Gastroesophageal sphincter (tissue), 4 donors: ENCODE measurements around the gene SLC2A1. TPM values are rescaled to one million over a fixed set of nuclear protein-coding genes. Genes with fewer than 3 reads are reported as not detected.

ENCODE experiments used
- ATAC-seq: fragments of 150-250 bp; one replicate; pipeline ENCODE4 v1.9.1; 2016; ENCODE audit warnings: mild to moderate bottlenecking, moderate library complexity
- H3K27ac ChIP-seq, 4 donors: fragments of 200-600 bp; sonication (generic) in 3 of 4; 1 replicate in 3 of 4; 2 replicates in 1 of 4; pipeline ENCODE4 v1.5.1; 2016 to 2019
- H3K27me3 ChIP-seq: fragments of 200-600 bp; sonication (generic); one replicate; pipeline ENCODE4 v1.5.1; 2019
- H3K36me3 ChIP-seq, 2 donors: fragments of 200-600 bp; sonication (generic); one replicate each; pipeline ENCODE4 v1.5.1; 2019; ENCODE audit warnings: control low read depth in 1 of 2
- H3K4me1 ChIP-seq, 3 donors: fragments of 200-600 bp; sonication (generic); 1 replicate in 2 of 3; 2 replicates in 1 of 3; pipeline ENCODE4 v1.5.1; 2016 to 2019; ENCODE audit warnings: control low read depth in 2 of 3
- H3K4me3 ChIP-seq, 2 donors: fragments of 200-600 bp; sonication (generic); one replicate each; pipeline ENCODE4 v1.5.1; 2019; ENCODE audit warnings: mild to moderate bottlenecking in 1 of 2, moderate library complexity in 1 of 2
- H3K9me3 ChIP-seq, 3 donors: fragments of 200-600 bp; sonication (generic); one replicate each; pipeline ENCODE4 v1.5.1; 2017 to 2019; ENCODE audit warnings: control low read depth in 2 of 3
- EP300 ChIP-seq: sonication (generic); formaldehyde crosslinking; IDR thresholded peaks from one replicate; pipeline ENCODE4 v1.6.1; 2017; ENCODE audit warnings: antibody characterized with exemption, mild to moderate bottlenecking
- POLR2A ChIP-seq, 2 donors: fragments of 450-650 bp; IDR thresholded peaks; one replicate each; pipeline ENCODE4 v1.6.1; 2017; ENCODE audit warnings: antibody characterized with exemption in 2 of 2, mild to moderate bottlenecking in 2 of 2, moderate library complexity in 1 of 2
- POLR2AphosphoS5 ChIP-seq: sonication (generic); formaldehyde crosslinking; IDR thresholded peaks from one replicate; pipeline ENCODE4 v1.6.1; 2017; ENCODE audit warnings: antibody characterized with exemption
- WGBS, 2 donors: methylation state at CpG; one replicate each; pipeline ENCODE4 v1.1.5; 2018; ENCODE audit warnings: low coverage in 1 of 2; 5-methylcytosine and 5-hydroxymethylcytosine counted together
- total RNA-seq, 4 donors: library from RNA; depleted of rRNA; stranded (reverse); fragments of >200 nt; gene quantifications; one replicate each; pipeline ENCODE4 v1.1.0, GENCODE V29; 2016
- TF ChIP-seq, protein P1 (sequence below), 4 experiments: fragments of 200-600 bp in 2 of 4; fragments of 450-650 bp in 2 of 4; sonication (generic) in 1 of 4; IDR thresholded peaks; one replicate each; pipeline ENCODE4 v1.5.1; 2017 to 2019; ENCODE audit warnings: antibody characterized with exemption in 4 of 4, mild to moderate bottlenecking in 2 of 4, moderate library complexity in 2 of 4

Gene SLC2A1
- total RNA-seq, 4 donors from 2014 or later = 23.5 to 106 (median 45.9) TPM

DNA sequence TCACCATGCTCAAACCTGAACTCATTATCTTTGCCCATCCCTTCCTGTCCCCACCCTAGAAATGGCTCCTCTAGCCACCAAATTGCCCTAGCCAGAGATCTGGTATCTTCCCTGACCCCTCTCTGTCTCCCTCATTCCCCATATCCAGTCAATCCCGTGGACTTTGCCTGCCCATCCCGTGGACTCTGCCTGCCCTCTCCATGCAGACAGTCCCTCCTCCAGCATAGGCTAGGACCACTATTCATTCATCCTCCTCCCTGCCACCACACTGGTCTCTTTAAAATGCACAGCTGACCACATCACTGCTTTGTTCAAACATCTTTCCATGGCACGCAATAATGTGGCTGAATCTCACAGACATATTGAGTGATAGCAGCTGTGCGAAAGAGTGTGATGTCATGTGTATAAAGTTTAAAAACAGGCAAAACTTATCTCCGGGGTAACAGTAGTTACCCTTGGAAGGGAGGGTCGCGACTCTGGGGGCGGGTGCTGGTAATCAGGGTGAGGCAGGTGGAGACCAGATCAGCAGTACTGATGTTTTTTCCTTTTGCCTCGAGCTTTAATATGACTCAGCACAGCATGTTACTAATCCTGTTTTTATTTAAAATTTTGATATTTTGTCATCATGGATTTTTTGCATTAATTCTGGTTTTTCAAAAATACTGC is 4.8 kb upstream of the SLC2A1 start:
- H3K27me3 ChIP-seq = no peaks in the 10 kb centered on the region
- no peaks in the 10 kb centered on the region for H3K9me3 ChIP-seq
- H3K4me3 ChIP-seq = no peak overlapping the region
- TF ChIP-seq EP300 (no peak), POLR2AphosphoS5 (peak; percentile 17), POLR2A (IDR thresholded peaks at IDR 0.05) (no peak)
- ATAC-seq = no peak
- H3K27ac ChIP-seq = peak overlapping the region in 3 of 4 donors; percentile 74 to 91 (median 78)
- H3K36me3 ChIP-seq = no peaks in the 10 kb centered on the region
- WGBS, 2 donors = 5 to 9% methylated on average over 5 to 7 of the region's 9 CpGs
- peaks cover 0 to 48% (median 13%) of the 10 kb centered on the region in 3 donors for H3K4me1 ChIP-seq

DNA sequence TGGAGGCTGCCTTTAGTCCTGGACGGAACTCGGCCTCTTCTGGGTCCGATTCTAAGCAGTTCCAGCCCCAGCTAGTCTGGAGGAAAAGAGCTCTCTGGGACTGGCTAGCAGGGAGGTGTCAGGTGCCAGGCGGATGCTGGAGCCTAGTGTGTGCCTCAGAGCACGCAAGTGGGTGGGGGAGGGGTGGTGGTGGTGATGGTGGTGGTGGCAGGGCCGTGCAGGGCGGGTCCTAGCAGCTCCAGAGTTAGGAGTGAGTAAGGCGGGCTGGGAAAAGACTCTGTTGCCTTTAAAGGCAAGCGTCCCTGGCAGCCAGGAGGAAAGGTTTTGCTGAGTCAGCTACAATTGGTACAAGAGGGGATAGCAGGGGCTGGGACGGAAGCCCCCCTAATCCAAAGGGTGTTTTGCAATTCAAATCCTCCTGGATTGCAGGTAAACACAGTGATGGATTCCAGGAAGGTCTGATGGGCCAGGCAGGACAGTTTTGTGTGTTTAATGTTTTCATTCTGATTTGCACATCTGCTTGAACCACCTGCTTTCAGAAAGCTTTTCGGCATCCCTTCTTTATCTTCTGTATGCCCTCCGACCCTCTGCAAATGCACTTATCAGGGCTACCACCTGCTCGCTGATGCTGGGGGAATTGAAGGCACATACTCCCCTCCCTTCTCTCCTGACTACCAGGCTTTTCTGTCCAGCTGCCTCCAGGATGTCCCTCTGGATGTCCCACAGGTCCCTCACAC is 4.1 kb upstream of the SLC2A1 start:
- peaks cover 0 to 49% (median 13%) of the 10 kb centered on the region in 3 donors for H3K4me1 ChIP-seq
- no peaks in the 10 kb centered on the region for H3K27me3 ChIP-seq
- no peaks in the 10 kb centered on the region for H3K36me3 ChIP-seq
- no peak overlapping the region for H3K4me3 ChIP-seq
- H3K27ac ChIP-seq = peak overlapping the region; percentile 45 to 91 (median 76)
- H3K9me3 ChIP-seq = no peaks in the 10 kb centered on the region
- TF ChIP-seq, protein P1, sequence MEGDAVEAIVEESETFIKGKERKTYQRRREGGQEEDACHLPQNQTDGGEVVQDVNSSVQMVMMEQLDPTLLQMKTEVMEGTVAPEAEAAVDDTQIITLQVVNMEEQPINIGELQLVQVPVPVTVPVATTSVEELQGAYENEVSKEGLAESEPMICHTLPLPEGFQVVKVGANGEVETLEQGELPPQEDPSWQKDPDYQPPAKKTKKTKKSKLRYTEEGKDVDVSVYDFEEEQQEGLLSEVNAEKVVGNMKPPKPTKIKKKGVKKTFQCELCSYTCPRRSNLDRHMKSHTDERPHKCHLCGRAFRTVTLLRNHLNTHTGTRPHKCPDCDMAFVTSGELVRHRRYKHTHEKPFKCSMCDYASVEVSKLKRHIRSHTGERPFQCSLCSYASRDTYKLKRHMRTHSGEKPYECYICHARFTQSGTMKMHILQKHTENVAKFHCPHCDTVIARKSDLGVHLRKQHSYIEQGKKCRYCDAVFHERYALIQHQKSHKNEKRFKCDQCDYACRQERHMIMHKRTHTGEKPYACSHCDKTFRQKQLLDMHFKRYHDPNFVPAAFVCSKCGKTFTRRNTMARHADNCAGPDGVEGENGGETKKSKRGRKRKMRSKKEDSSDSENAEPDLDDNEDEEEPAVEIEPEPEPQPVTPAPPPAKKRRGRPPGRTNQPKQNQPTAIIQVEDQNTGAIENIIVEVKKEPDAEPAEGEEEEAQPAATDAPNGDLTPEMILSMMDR (IDR thresholded peaks at IDR 0.05) = no peak
- no peak for TF ChIP-seq POLR2AphosphoS5
- ATAC-seq = peak; percentile 31
- 16 to 24% methylated on average over 6 to 7 of the region's 13 CpGs for WGBS, 2 donors

GRCh38 chr1:42961312-42962091 is 2.8 kb upstream of the SLC2A1 start:
- H3K9me3 ChIP-seq = no peaks in the 10 kb centered on the region
- H3K4me3 ChIP-seq = no peak overlapping the region
- H3K4me1 ChIP-seq = peaks cover 0 to 62% (median 18%) of the 10 kb centered on the region in 3 donors
- peak overlapping the region; percentile 45 to 91 (median 76) for H3K27ac ChIP-seq
- no peaks in the 10 kb centered on the region for H3K27me3 ChIP-seq
- WGBS, 2 donors = 17 to 80% methylated on average over 1 to 5 of the region's 6 CpGs
- no peaks in the 10 kb centered on the region for H3K36me3 ChIP-seq
- ATAC-seq = no peak
- TF ChIP-seq POLR2AphosphoS5 (no peak), POLR2A (IDR thresholded peaks at IDR 0.05) (no peak), EP300 (no peak)
- TF ChIP-seq, protein P1 (IDR thresholded peaks at IDR 0.05) = no peak

GRCh38 chr1:42960566-42961311 is 2.1 kb upstream of the SLC2A1 start:
- no peak for TF ChIP-seq POLR2A (IDR thresholded peaks at IDR 0.05)
- no peak overlapping the region for H3K4me3 ChIP-seq
- WGBS, 2 donors = 79 to 84% methylated on average over 2 to 8 of the region's 9 CpGs
- ATAC-seq = no peak
- peak overlapping the region in 3 of 4 donors; percentile 74 to 91 (median 78) for H3K27ac ChIP-seq
- H3K4me1 ChIP-seq = peaks cover 0 to 70% (median 18%) of the 10 kb centered on the region in 3 donors
- no peaks in the 10 kb centered on the region for H3K9me3 ChIP-seq
- no peaks in the 10 kb centered on the region for H3K27me3 ChIP-seq
- no peaks in the 10 kb centered on the region for H3K36me3 ChIP-seq

DNA sequence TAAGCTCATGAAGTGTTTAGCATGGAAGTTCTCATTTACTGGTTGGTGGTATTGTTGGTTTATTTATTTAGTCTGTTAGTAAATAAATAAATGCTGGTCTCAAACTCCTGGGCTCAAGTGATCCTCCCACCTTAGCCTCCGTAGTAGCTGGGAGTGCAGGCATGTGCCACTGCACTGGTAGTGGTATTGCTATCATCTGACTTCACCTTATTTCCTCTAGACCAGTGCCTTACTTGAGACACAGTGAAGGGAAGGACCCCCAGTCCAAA is 1.4 kb upstream of the SLC2A1 start:
- WGBS, 2 donors = 100% methylated on average over 1 of the region's 1 CpG
- Histone ChIP-seq H3K27me3 (no peaks in the 10 kb centered on the region), H3K4me3 (no peak overlapping the region), H3K4me1 (peaks cover 0 to 75% (median 18%) of the 10 kb centered on the region in 3 donors), H3K27ac (peak overlapping the region in 2 of 4 donors; percentile 91 to 97), H3K9me3 (no peaks in the 10 kb centered on the region), H3K36me3 (no peaks in the 10 kb centered on the region)
- TF ChIP-seq EP300 (no peak), POLR2A (IDR thresholded peaks at IDR 0.05) (no peak), POLR2AphosphoS5 (no peak)
- TF ChIP-seq, protein P1 (IDR thresholded peaks at IDR 0.05) = no peak
- ATAC-seq = no peak
